Gastrocnemius medialis (tissue), 4 donors: ENCODE measurements around the gene PIK3C2G.

ENCODE experiments used
- POLR2A ChIP-seq, 2 donors: fragments of 450-650 bp; IDR thresholded peaks; one replicate each; pipeline ENCODE4 v1.6.1; 2017; ENCODE audit warnings: antibody characterized with exemption in 2 of 2, mild to moderate bottlenecking in 2 of 2, moderate library complexity in 2 of 2
- TF ChIP-seq, protein P1 (sequence below), 5 experiments: fragments of 450-650 bp in 3 of 5; fragments of 200-600 bp in 2 of 5; sonication (generic) in 2 of 5; IDR thresholded peaks in 4 of 5; conservative IDR thresholded peaks in 1 of 5; 1 replicate in 4 of 5; 2 replicates in 1 of 5; pipeline ENCODE4 v1.5.1; 2016 to 2019; ENCODE audit warnings: antibody characterized with exemption in 5 of 5, mild to moderate bottlenecking in 3 of 5, moderate library complexity in 3 of 5

GRCh38 chr12:18414671-18415070 lies 153.4 kb downstream of the PIK3C2G start:
- TF ChIP-seq, protein P1, sequence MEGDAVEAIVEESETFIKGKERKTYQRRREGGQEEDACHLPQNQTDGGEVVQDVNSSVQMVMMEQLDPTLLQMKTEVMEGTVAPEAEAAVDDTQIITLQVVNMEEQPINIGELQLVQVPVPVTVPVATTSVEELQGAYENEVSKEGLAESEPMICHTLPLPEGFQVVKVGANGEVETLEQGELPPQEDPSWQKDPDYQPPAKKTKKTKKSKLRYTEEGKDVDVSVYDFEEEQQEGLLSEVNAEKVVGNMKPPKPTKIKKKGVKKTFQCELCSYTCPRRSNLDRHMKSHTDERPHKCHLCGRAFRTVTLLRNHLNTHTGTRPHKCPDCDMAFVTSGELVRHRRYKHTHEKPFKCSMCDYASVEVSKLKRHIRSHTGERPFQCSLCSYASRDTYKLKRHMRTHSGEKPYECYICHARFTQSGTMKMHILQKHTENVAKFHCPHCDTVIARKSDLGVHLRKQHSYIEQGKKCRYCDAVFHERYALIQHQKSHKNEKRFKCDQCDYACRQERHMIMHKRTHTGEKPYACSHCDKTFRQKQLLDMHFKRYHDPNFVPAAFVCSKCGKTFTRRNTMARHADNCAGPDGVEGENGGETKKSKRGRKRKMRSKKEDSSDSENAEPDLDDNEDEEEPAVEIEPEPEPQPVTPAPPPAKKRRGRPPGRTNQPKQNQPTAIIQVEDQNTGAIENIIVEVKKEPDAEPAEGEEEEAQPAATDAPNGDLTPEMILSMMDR (IDR thresholded peaks at IDR 0.05 in 4 of 5, conservative IDR thresholded peaks at IDR 0.05 in 1 of 5), result no peak
- TF ChIP-seq POLR2A (IDR thresholded peaks at IDR 0.05), result no peak
